ENCODE data around the gene ANKRA2. TPM values are rescaled to one million over a fixed set of nuclear protein-coding genes. Genes with fewer than 3 reads are reported as not detected.

Gene ANKRA2, protein sequence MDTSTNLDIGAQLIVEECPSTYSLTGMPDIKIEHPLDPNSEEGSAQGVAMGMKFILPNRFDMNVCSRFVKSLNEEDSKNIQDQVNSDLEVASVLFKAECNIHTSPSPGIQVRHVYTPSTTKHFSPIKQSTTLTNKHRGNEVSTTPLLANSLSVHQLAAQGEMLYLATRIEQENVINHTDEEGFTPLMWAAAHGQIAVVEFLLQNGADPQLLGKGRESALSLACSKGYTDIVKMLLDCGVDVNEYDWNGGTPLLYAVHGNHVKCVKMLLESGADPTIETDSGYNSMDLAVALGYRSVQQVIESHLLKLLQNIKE
- total RNA-seq, result 10 to 100 TPM; 18.1 to 28.2 (median 23.0) TPM

DNA sequence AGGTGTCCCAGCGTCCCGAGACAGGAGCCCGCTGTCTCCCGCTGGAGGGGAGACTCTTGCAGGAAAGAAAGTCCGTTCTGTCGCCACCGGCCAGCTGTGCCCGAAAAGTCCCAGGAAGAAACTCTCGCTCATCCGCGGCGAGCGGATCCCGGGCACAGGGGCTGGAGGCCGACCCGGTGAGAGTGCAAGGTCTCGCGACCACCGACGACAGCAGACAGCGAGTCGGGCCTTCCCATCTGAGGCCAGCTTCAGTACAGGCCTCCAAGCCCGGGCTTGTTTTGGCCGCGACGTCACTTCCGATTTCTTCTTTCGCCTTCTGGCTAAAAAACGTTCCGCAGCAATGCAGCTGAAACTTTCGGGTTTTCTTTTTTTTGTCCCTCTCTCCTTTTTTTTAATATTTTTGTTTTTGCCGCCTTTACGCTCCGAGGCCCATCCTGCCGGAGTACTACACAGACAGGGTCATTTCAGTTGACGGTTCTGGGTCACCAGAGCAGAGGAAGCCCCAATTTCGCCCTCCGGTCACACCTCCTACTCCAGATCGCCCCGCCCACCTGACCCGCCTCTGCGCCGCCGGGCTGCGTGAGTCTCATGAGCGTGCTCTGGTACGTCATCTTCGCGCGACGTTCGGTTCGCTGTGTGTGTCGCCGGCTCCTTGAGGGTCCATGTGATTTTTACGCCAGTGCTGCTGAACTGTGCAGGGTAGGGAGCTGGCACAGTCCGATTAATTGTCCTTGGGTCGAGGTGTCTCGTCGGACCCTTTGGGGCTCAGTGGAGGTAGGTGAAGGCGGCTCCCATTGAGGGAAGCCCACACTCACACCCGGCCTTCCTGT, at the start of gene ANKRA2, which contains the start of gene UTP15:
Gene ANKRA2, minus strand, starts transcription at position 501 of the 830 bp plus-strand sequence. CDS start 2,758 bp downstream, outside the sequence.
Gene UTP15, plus strand, starts transcription at position 605 of the 830 bp plus-strand sequence. CDS start 1,602 bp downstream, outside the sequence.
- Histone ChIP-seq H3K36me3 (peaks cover 8 to 47% (median 27%) of the 10 kb centered on the region in 4 donors), H3K4me1 (peaks cover 23 to 48% (median 37%) of the 10 kb centered on the region in 4 donors), H3K27ac (replicated peaks in 1 of 4) (peak within 1 kb of the TSS; percentile 93 to 97 (median 95)), H3K9me3 (no peaks in the 10 kb centered on the region), H3K27me3 (no peaks in the 10 kb centered on the region), H3K4me3 (peak within 1 kb of the TSS; percentile 79 to 94 (median 88))
- intact Hi-C loops (cut with DNase I), result no loop called here
- WGBS, result under 1% methylated on average over 47 of the region's 62 CpGs
- TF ChIP-seq POLR2A (IDR thresholded peaks at IDR 0.05; ENCODE audit: low read depth) (no peak), POLR2AphosphoS5 (IDR thresholded peaks at IDR 0.05) (peak; percentile 87 to 96)
- peak; percentile 100 for DNase-seq (ENCODE audit: extremely low spot score)

- TF ChIP-seq CTCF (IDR thresholded peaks at IDR 0.05), result no peak
- no peak for TF ChIP-seq POLR2AphosphoS5 (IDR thresholded peaks at IDR 0.05)
- TF ChIP-seq EP300 (IDR thresholded peaks at IDR 0.05), result no peak
- no peak for TF ChIP-seq POLR2A (IDR thresholded peaks at IDR 0.05; ENCODE audit: low read depth)
- intact Hi-C loops (cut with DNase I), result no loop called here
These were observed 49.6 kb upstream of the ANKRA2 start for GRCh38 chr5:73615085-73615484.

DNA sequence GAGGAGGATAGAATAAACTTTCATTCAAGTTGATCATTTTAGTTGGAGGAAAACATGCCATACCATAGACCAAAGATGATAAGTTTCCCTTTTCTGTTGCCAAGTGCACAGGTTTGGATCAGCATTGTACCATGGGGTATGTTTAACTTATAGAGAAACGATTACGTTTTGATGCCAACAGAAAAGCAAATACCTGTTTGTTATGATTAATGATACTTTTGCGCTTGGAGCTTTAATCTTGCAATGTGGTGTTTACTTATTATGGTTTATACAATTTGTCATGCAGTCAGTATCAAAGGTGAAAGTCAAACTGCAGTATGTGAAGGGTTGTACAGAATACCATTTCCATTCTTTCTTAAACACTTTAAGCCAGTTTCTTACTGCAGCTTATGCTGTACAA, 47.4 kb upstream of the ANKRA2 start:
- 43% methylated on average over 3 of the region's 3 CpGs for WGBS
- intact Hi-C loops (cut with DNase I), result no loop called here
- H3K4me1 ChIP-seq, result peaks cover 0 to 7% (median 3%) of the 10 kb centered on the region in 4 donors

More at GRCh38 chr5:73615085-73615484, 49.6 kb upstream of the ANKRA2 start:
- Histone ChIP-seq H3K27me3 (no peaks in the 10 kb centered on the region), H3K4me3 (no peak overlapping the region), H3K4me1 (peaks cover 0 to 7% (median 3%) of the 10 kb centered on the region in 4 donors), H3K36me3 (no peaks in the 10 kb centered on the region), H3K9me3 (no peaks in the 10 kb centered on the region), H3K27ac (replicated peaks in 1 of 4) (no peak overlapping the region)
- WGBS, result 97% methylated on average over 2 of the region's 2 CpGs
- no peak for DNase-seq (ENCODE audit: extremely low spot score)

GRCh38 chr5:73607228-73607627, 41.8 kb upstream of the ANKRA2 start:
- no peaks in the 10 kb centered on the region for H3K4me1 ChIP-seq
- TF ChIP-seq CTCF (IDR thresholded peaks at IDR 0.05) (no peak), EP300 (IDR thresholded peaks at IDR 0.05) (no peak), POLR2A (IDR thresholded peaks at IDR 0.05; ENCODE audit: low read depth) (no peak)
- no peaks in the 10 kb centered on the region for H3K27me3 ChIP-seq
- DNase-seq (ENCODE audit: extremely low spot score), result no peak
- H3K4me3 ChIP-seq, result no peak overlapping the region
- intact Hi-C loops (cut with DNase I), result no loop called here
- H3K36me3 ChIP-seq, result no peaks in the 10 kb centered on the region
- H3K9me3 ChIP-seq, result no peaks in the 10 kb centered on the region
- no peak overlapping the region for H3K27ac ChIP-seq (replicated peaks in 1 of 4)

More for the DNA sequence above, 47.4 kb upstream of the ANKRA2 start:
- Histone ChIP-seq H3K27me3 (no peaks in the 10 kb centered on the region), H3K27ac (replicated peaks in 1 of 4) (no peak overlapping the region), H3K9me3 (no peaks in the 10 kb centered on the region), H3K36me3 (no peaks in the 10 kb centered on the region), H3K4me3 (no peak overlapping the region)
- no peak for TF ChIP-seq CTCF (IDR thresholded peaks at IDR 0.05)
- no peak for TF ChIP-seq POLR2A (IDR thresholded peaks at IDR 0.05; ENCODE audit: low read depth)
- no peak for TF ChIP-seq EP300 (IDR thresholded peaks at IDR 0.05)
- no peak for TF ChIP-seq POLR2AphosphoS5 (IDR thresholded peaks at IDR 0.05)
- no peak for DNase-seq (ENCODE audit: extremely low spot score)

- intact Hi-C loops (cut with DNase I), result no loop called here
- no peaks in the 10 kb centered on the region for H3K27me3 ChIP-seq
- H3K4me1 ChIP-seq, result no peaks in the 10 kb centered on the region
- TF ChIP-seq POLR2AphosphoS5 (IDR thresholded peaks at IDR 0.05) (no peak), CTCF (IDR thresholded peaks at IDR 0.05) (no peak), POLR2A (IDR thresholded peaks at IDR 0.05; ENCODE audit: low read depth) (no peak), EP300 (IDR thresholded peaks at IDR 0.05) (no peak)
- H3K4me3 ChIP-seq, result no peak overlapping the region
- 52% methylated on average over 3 of the region's 3 CpGs for WGBS
- DNase-seq (ENCODE audit: extremely low spot score), result no peak
- no peaks in the 10 kb centered on the region for H3K36me3 ChIP-seq
- H3K9me3 ChIP-seq, result peaks cover 0 to 5% (median 0%) of the 10 kb centered on the region in 4 donors
- H3K27ac ChIP-seq (replicated peaks in 1 of 4), result no peak overlapping the region
These were observed 40.8 kb upstream of the ANKRA2 start for GRCh38 chr5:73606206-73606753.
